GM18520 (cell line): ENCODE results near the gene ACSL4.
"Not testable (repeated sequence)": the region's sequence is repeated elsewhere in the genome, so short reads cannot be mapped to it uniquely, and the experiment has no call there.

ENCODE experiments used
- ATAC-seq: cut with Tn5 transposase; IDR thresholded peaks from one replicate; pipeline ENCODE4 v1.9.1; 2021; ENCODE audit not compliant: unreplicated experiment

The ACSL4 gene

DNA sequence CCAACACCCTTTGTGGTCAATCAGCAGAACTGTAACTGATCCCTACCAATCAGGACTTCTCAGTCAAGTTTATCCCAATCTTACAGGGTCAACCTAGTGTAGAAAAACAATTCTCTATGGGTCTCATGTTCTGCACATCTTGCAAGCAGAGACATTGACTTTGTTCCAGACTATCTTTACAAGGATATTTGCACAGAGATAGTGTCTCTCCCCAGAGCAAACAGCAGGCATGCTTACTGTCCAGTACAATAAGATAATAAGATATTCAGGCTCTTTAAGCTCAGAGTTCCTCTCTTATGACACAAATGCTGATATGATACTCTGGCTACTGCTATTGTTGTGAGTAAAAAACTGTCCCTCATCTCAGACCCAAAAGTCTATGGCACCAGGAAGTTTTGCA lies 53.2 kb downstream of the ACSL4 start:
- no peak for ATAC-seq

DNA sequence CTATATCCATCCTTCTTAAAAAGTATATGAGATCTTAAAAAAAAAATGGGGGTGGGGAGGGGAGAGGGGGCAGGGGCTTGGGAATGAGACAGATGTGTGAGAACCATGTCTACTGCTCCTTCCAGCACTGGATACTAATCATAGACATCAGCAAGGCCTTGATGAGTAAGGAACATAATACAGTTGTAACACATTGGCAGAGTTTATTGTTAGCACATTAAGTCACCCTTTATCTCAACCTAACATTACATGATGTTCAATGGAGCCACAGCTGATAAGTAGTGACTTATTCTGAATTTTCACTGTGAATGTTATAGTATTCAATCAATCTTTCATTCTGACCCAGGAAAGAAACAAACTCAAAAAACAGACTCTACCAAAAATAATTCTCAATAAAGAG lies 60.8 kb downstream of the ACSL4 start:
- no peak for ATAC-seq

DNA sequence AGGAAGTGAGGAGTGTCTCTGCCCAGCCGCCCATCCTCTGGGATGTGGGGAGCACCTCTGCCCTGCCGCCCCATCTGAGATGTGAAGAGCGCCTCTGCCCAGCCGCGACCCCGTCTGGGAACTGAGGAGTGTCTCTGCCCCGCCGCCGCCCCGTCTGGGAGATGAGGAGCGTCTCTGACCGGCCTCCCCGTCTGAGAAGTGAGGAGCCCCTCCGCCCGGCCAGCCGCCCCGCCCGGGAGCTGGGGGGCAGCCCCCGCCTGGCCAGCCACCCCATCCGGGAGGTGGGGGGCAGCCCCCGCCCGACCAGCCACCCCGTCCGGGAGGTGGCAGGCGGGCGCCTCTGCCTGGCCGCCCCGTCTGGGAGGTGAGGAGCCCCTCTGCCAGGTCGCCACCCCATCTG lies 61.9 kb downstream of the ACSL4 start:
- ATAC-seq = not testable (repeated sequence)

DNA sequence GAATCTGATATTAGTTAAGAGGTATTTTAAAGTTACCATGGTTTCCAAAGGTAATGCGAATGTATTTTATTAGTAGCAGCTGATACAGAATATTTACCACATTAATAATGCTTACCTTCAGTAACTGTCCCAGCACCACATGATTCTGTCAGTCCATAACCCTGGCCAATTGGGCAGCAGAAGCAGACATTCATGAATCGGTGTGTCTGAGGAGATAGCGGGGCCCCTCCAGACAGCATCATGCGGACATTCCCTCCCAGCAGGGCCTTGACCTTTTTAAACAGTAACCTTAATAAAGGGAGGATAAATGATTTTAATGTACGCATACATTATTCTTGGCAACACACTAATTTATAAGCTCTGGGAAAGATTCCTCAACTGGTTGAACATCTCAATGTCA lies 65.1 kb downstream of the ACSL4 start:
- ATAC-seq = no peak

DNA sequence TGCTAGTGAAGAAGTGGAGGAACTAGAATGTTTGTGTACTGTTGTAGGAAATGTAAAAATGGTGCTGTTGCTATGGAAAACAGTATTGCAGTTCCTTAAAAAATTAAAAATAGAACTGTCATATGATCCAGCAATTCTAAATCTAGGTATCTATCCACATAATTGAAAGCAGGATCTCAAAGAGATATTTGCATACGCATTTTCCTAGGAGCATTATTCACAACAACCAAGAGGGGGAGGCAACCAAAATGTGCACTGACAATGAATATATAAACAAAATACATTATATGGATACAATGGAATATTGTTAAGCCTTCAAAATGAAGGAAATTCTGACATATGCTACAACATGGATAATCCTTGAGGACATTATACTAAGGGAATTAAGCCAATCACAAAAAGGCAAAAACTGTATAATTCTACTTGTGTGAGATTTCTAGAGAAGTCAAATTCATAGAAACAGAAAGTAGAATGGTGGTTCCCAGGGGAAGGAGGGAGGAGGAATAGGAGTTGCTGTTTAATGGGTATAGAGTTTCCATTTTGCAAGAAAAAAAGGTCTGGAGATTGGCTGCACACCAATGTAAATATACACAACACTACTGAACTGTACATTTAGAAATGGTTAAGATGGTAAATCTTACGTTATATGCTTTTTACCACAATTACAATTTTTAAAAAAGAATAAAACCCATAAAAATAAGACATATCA lies 72.5 kb downstream of the ACSL4 start:
- ATAC-seq = no peak

DNA sequence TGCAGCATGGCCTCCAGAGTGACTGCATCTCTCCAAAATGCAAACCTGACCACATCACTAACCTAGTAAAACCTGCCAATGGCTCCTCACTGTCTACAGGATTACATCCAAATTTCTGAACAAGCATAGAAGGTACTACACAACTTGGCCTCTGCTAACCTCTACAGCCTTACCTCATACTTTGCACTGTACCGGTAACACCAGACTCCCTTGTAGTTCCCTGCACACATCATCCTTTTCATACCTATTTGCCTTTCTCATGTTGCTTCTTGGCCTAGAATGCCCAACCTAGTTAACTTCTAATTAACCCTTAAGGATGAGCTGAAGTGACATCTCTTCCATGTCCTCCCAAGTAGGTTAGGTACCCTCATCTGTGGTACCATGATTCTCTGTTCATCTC lies 74.7 kb downstream of the ACSL4 start:
- ATAC-seq = no peak

DNA sequence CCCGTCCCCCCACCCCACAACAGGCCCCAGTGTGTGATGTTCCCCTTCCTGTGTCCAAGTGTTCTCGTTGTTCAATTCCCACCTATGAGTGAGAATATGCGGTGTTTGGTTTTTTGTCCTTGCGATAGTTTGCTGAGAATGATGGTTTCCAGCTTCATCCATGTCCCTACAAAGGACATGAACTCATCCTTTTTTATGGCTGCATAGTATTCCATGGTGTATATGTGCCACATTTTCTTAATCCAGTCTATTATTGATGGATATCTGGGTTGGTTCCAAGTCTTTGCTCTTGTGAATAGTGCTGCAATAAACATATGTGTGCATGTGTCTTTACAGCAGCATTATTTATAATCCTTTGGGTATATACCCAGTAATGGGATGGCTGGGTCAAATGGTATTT lies 75.7 kb downstream of the ACSL4 start:
- ATAC-seq = not testable (repeated sequence)

DNA sequence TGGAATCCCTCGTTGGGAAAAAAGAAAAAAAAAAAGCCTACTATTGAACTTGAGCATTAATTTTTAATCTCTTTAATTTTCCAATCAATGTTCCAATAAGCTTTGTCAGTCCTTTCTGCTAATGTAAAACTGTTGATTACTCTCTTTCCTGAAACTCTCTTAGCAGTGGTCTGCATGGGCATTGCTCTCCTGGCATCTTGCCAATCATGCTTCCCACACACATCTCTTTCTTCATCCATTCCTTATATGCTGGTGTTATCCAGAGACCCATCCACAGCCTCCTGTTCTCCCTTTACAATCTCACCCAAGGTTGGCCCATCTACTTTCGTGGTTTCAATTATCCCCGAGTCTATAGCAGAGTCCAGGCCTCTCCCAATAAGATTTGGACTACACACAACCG lies 76.3 kb downstream of the ACSL4 start:
- no peak for ATAC-seq

DNA sequence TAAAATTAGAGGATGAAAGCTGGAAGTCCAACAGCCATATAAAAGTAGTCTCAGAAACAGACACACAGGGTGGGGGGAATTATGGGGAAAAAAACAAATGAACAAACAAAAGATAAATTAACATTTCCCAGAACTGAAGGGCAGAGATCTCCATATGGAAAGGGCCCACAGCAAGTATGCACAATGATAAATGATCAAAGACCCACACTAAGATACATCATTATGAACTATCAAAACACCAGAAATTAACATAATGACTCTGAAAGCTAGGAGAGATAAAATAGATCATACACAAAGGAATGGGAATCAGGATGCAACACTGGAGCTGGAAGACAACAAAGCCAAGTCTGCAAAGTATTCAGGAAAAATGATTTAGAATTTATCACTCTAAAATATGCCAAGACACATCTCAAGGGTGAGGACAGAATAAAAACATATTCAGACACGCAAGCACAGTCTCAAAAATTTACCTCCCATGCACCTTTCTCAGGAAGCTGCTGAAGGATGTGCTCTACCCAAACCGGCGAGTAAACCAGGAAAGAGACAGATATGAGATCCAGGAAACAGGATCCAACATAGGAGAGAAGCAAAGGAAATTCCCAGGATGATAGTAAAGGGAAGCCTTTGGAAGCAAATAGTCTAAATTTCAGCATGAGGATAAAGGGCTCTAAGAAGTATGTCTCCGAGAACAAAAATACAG lies 77.4 kb downstream of the ACSL4 start:
- no peak for ATAC-seq

DNA sequence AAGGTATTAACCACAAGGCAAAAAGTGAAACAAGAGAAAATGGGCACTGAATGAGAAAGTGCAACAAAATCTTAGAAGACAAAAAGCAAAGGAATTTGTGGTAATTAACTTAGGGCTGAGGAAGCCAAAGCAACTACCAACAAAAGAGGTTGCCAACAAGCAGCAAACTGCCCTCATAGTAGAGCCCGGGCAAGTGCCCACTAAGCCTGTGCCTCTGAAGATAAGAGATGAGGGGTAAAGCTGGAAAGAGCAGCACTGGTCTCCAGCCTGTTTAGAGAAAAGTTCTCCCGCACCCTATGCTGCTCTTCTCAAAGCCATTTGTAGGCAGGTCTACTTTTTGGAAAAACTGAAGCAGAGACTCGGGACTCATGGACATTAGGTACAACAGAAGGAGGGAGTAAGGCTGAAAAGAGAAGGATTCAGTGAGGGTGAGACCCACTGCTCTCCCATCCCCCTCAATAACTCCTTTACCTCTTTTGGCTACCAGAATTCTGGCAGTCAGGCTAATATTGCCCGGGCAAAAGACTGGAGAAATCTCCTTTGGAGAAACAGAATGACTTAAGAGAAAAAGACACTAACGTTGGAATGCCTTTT lies 78.4 kb downstream of the ACSL4 start:
- no peak for ATAC-seq

DNA sequence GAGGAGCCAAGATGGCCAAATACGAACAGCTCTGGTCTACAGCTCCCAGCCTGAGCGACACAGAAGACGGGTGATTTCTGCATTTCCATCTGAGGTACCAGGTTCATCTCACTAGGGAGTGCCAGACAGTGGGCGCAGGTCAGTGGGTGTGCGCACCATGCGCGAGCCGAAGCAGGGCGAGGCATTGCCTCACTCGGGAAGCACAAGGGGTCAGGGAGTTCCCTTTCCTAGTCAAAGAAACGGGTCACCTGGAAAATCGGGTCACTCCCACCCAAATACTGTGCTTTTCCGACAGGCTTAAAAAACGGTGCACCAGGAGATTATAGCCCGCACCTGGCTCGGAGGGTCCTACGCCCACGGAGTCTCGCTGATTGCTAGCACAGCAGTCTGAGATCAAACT lies 88.4 kb downstream of the ACSL4 start:
- not testable (repeated sequence) for ATAC-seq

DNA sequence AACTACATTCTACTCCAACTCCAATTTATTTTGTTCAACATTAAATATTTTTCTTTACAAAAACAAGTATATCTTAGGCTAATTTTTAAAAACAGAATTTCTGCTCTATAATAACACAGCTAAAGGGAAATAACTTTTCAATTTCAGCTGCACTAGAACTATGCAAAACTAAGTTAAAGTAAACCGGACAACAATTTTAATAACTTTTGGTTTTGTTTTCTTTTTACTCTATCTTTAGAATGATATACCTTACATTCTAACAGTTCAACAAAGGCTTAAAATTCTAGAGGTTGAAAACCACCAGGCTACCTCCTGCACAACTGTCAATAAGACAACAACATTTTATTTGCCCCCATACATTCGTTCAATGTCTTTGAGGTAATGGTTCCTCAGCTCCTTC lies 89.4 kb downstream of the ACSL4 start:
- ATAC-seq = no peak

DNA sequence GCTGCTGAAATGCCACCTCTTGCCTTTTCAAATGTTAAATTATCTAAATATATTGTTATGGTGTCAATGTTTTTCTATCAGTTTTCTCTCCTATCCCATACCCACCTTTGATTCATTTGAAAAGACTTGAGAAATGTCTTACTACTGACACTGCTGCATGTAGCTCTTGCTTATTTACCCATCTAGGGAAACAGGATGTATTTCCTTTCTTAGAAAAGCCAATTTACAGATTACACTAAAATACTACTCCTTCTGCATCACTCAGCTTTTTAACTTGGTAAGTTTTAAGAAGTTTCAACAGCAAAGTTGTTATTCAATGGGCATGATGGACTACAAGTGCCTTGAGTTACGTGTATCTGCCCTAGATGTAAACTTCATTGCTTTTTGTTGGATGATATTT lies 94.9 kb downstream of the ACSL4 start:
- no peak for ATAC-seq

DNA sequence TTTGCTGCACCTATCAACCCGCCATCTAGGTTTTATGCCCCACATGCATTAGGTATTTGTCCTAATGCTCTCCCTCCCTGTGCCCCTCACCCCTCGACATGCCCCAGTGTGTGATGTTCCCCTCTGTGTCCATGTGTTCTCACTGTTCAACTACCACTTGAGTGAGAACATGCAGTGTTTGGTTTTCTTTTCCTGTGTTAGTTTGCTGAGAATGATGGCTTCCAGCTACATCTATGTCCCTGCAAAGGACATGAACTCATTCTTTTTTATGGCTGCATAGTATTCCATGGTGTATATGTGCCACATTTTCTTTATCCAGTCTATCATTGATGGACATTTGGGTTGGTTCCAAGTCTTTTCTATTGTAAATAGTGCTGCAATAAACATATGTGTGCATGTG lies 95.6 kb downstream of the ACSL4 start:
- ATAC-seq = not testable (repeated sequence)

DNA sequence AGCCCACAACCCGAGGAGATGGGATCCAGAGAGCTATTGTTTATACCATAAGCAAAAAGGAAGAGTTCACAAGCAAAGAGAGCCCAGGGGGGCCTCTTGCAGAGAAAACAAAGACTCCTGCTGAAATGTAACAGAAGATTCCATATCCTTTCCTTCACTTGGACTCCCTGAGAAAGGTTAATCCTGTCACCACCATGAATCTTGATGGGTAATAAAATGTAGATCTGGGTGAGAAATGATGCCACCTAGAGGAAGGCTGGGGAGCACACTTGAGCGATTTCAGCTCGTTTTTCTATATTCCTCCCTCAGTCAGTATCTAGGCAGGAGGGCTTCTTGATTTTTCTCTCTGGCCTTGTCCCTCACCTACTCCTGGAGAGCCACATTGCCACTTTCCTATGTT lies 97.9 kb downstream of the ACSL4 start:
- no peak for ATAC-seq

DNA sequence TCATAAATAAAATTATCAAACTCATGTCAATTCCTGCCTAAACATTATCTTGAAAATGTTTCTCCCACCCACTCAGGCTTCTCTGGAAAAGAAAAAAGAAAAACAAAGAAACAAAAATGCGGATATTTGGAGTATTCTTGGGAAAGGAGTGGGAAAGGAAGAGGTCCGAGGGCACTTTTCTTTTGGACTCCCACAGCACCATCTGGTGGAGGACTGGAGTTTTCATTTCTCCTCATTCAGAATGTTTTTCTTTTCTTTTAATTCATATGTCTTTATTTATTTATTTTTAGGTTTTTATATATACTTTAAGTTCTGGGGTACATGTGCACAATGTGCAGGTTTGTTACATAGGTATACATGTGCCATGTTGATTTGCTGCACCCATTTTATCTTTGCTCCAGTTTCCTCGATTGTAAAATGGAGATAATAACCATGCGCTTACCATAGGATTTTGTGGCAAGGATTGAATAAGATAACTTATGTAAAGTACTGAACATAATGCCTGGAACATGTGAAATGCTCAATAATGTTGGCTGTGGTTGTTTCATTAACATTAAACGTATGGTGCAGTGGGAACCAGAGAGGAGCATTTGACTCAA lies 100.1 kb downstream of the ACSL4 start:
- ATAC-seq = no peak

DNA sequence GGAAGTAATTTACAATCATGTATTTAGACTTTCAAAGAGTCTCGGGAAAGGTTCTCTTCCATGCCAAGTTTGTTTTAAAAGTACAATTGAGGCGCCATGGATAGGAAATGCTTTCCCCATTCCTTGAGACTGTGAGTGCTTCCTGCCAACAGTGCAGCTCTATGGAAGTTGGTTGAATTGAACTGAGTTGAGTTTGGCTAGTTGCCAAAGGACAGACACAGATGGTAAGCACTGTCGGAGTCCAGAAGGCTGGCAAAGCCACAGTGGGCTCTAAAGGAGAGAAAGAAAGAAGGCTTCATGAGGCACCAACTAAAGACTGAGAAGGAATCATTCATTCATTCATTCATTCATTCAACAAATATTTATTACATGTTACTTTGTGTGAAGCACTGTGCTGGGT lies 103.7 kb downstream of the ACSL4 start:
- no peak for ATAC-seq

DNA sequence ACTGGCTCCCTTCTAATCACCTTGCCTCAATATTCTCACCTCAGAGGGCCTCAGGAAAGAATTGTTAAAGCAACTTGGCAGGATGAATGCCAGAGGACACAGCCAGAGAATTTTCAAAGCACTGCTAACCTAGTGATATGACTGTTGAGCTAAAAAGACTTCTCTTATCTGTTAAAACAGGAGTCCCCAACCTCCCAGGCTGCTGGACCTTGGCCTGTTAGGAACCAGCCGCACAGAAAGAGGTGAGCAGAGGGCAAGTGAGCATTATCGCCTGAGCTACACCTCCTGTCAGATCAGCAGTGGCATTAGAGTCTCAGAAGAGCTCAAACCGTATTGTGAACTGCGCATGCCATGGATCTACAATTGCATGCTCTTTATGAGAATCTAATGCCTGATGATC lies 106.4 kb downstream of the ACSL4 start:
- no peak for ATAC-seq

DNA sequence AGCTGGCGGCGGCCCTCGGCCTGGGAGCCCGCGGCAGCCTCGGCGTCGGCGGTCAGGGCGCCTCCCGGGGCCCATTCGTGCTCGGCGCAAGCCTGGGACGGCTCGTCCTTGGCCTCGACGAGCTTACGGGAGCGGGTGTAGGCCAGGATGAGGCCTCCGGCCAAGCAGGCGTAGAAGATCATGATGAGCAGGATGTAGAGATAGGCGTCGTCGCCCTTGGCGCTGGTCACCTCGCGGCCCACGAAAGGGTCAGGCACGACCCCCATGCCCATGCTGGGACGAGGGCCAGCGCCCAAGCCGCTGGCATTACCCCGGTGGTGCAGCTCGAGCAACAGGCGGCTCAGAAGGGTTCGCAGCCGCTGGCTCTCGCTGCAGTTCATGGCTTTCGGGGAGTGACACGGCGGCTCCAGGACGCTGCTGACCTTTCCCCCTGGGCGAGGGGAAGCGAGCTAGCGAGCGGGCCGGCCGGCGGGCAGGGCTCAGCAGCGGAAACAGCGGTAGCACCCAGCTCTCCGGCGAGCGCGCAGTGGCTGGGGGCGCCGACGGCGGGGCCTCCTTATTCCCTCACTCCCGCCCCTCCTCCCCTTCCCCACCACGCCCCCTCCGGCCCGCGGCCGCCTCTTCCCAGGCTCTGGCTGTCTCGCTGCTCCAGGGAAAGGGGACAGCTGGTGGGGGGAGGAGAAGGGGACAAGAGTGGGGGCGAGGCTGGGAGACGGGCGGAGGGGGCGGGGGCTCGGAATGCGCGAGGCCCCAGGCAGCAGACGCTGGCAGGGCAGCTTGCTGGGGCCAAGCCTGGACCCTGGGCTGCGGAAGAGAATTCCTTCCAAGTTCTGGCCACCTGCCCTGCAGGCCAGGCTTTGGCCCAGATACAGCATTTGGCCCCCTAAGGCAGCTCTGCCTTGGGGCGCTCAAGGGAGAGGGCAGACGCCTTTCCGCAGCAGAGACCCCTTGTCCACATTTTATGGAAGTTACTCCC lies 108.1 kb downstream of the ACSL4 start, which contains the start of gene KCNE5:
Gene KCNE5, minus strand, starts transcription at position 532 of the 976 bp plus-strand sequence. Its CDS starts 152 bp downstream, at position 380.
- ATAC-seq = no peak

DNA sequence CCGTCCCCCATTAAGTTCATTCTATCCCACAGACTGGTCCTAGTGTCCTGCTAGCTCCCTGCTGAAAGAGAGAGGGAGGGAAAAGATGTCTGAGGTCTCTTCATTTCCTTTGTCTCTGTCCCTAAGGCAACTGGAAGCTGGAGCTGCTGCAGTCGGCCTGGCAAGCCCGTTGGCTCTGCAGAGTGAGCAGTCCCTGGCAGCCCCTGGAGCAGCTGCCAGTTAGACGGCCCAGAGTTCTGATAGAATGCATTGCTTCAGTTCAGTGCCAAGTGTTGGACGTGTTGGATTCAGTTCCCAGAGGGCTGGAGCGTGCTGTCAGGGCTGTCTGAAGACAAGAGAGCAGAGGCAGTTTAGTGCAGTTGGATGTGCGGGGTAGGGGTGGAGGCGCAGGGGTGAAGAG lies 109.1 kb downstream of the ACSL4 start:
- ATAC-seq = no peak

DNA sequence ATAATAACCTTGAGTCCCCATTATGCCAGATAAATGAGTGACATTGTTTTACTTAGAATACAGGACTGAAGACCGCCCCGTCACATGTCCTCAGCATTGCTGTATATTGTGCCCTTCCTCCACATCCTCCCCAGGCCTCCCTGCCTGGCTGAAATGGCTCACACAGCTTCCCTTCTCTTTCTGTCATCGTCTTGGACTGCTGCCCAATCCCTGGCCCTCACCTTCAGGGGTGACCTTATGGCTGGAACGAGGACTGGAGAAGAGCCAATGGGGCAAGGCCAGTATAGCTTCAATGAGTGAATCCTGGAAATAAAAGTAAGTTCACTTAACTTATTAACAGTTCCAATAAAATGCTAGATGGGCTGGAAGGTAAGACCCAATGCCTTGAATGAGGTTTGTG lies 110.8 kb downstream of the ACSL4 start:
- no peak for ATAC-seq
